GM19372 (cell line): ENCODE data around the gene EXOC7.

Experiments used
- ATAC-seq: cut with Tn5 transposase; IDR thresholded peaks from one replicate; pipeline ENCODE4 v1.9.1; 2021; ENCODE audit warnings: mild to moderate bottlenecking, low read depth, moderate library complexity; ENCODE audit not compliant: unreplicated experiment

Gene EXOC7

DNA sequence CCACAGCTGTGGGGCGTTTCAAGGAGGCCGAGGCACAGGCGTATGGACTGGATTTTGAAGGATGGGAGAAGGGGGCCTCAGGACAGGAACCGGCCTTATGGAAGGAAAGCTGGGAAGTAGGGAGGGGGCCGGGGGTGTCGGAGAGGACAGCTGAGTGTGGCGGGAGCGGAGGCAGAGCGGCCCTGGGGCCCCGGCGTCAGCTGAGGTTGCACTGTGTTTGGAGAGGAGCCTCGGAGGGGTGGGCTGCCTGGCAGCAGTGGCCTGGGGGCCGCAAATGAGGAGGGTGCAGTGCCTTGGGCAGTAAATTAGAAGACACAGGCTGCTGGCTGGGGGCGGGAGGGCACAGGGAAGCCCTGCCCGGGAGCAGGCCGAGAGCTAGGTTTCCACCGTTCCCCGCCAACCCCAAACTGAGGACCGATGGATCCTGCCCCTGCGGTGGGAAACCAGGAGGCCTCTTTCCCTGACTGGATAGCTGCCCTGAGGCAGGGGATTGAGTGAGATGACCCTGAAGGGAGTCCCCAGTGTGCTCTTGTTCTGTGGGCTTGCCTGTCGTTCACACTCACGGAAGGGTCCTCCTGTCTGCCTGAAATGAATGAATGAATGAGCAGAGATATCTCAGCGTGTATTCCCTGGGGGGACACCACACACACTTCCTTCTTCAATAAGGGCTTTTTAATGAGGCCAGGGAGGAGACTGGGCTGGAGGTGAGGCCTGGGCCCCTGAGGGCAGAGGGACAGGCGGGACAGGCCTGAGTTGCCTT, 19.0 kb upstream of the EXOC7 start:
- ATAC-seq, result no peak

DNA sequence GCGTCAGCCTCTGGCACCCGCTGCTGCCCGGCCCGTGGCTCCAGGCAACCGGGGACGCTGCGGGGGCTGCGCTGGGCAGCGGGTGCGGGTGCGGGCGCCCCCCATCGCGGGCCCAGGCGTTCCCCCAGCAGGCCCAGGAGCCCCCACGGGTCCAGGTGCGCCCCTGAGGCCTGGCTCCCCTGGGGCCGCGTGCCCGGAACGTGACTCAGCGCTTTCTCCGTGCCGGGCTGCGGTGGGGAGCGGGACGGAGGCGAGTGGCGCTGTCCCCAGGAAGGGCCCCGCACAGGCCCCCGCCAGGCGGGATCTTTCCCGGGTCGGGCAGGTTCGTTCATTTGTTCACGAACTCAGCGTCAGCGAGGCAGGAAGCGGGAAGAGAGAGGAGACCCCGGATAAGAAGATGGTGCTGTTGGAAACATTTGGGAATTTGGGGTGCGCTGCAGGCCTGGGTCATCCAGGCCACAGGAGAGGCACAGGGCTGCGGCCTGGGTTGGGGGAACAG, 18.4 kb upstream of the EXOC7 start:
- no peak for ATAC-seq

DNA sequence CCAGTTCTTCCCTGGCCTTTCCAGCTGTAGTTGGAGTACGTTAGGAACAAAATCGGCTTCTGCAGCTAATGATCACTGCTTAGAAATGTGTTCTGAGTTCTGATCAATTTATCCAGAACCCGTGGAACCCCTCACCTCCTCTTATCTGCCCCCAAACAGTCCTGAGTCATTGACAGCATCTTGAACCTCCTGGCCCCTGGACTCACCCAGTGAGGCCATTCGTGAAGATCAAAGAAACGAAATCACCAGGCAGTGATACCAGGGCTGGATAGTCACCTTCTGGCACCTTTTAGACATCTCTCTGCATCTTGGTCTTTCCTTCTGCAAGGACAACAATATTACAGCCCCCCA, 17.0 kb upstream of the EXOC7 start:
- ATAC-seq, result no peak

DNA sequence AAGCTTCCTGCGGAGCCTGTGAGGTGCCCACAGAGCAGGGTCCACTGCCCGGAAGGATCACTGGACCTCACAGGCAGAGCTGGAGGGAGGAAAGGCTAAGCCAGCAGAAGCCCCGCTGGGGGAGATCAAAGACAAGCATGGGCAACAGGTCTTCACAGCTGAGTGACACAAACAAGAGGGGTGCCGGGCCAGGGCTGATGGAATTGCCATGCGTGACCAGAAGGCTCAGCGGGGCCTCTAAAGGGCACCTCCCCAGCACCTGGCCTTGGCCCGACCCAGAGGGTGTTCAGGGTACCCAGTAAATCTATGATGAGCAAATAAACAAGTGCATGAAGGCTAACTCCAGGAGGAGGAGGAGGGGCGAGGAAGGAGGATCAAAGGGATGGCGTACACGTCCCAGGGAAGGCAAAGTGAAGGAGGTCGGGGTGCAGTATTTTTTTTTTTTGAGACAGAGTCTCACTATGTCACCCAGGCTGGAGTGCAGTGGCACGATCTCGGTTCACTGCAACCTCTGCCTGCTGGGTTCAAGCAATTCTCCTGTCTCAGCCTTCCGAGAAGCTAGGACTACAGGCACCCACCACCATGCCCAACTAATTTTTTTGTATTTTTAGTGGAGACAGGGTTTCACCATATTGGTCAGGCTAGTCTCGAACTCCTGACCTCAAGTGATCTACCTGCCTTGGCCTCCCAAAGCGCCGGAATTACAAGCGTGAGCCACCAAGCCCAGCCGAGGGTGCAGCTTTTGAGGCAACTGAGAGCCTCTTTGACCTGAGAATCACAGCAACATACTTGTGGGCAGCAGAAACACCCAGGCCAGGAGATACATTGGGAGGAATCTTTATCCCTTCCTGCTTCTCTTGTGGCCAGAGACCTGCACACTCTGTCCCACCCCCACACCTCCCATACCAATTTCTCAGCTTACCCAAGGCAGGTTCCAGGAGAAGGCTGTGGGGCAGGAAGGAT, 16.1 kb upstream of the EXOC7 start:
- ATAC-seq, result no peak

DNA sequence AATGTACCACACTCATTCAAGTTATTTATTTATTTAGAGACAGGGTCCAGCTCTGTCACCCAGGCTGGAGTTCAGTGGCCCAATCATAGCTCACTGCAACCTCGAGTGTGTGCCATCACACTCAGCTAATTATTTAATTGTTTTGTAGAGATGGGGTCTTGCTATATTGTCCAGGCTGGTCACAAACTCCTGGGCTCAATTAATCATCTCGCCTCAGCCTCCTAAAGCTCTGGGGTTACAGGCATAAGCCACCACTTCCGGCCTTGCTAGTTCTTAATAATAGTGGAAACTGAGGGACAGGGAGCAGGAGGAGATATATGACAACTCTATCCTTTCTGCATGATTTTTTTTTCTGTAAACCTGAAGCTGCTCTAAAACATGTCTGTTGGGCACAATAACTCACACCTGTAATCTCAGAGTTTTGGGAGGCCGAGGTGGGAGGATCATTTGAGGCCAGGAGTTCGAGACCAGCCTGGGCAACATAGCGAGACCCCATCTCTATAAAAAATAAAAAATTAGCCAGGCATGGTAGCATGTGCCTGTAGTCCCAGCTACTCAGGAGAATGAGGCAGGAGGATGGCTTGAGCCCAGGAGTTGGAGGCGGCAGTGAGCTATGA, 11.7 kb upstream of the EXOC7 start:
- ATAC-seq, result no peak

DNA sequence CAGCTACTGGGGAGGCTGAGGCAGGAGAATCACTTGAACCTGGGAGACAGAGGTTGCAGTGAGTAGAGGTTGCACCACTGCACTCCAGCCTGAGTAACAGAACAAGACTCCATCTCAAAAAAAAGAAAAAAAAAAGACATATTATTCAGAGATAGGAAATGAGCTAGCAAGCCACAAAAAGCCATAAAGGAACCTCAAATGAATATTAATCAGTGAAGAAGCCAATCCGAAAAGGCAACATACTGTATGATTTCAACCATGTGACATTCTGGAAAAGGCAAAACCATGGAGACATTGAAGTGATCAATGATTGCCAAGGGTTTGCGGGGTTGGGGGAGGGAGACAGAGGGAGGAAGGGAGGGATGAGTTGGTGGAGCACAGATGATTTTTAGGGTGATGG, 8.4 kb upstream of the EXOC7 start:
- ATAC-seq, result no peak

DNA sequence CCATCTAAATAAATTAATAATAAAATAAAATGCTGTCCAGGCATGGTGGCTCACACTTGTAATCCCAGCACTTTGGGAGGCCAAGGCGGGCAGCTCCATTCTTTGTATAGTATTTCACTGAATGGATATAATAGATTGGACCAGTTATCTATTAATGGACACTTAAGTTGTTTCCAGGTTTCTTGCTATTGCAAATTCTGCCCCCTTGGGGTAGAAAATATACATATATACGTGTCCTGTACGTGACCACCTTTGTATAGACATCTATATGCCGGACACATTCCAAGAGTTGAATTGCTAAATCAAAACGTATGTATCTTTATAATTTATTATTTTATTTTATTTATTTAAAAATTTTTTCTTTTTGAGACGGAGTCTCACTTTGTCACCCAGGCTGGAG, 3.9 kb upstream of the EXOC7 start:
- no peak for ATAC-seq

DNA sequence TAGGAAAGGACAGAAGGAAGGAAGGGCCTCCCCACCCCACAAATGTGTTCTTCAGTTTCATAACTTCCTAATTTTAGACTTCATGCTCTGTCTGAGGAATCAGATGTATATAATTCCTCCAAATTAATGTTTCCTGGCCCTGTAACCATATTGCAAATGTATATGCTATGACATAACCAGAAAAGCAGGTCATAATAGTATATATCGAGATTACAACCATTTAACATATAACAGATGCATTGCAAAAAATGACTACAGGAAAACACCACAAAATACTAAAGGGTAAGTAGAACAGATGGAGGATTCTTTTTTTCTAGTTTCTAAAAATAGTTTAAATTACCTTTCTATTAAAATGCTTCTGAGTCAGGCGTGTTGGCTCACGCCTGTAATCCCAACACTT, 3.1 kb upstream of the EXOC7 start:
- no peak for ATAC-seq

DNA sequence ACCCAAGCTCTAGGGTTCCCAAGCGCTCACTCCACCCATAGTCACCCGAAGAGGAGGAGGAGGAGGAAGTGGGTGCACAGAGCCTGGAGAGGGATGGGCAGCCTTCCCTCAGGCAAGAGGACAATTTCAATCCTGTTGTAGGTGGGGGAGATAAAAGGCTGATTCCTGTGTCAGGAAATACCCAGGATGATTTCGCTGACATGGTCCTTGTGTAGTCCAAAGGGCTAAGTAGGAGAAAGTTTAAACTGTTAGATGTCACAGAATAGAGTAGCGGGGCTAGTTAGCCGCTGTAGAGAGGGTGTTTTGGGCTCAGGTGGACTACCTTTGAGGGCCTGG, 1.3 kb upstream of the EXOC7 start:
- no peak for ATAC-seq

DNA sequence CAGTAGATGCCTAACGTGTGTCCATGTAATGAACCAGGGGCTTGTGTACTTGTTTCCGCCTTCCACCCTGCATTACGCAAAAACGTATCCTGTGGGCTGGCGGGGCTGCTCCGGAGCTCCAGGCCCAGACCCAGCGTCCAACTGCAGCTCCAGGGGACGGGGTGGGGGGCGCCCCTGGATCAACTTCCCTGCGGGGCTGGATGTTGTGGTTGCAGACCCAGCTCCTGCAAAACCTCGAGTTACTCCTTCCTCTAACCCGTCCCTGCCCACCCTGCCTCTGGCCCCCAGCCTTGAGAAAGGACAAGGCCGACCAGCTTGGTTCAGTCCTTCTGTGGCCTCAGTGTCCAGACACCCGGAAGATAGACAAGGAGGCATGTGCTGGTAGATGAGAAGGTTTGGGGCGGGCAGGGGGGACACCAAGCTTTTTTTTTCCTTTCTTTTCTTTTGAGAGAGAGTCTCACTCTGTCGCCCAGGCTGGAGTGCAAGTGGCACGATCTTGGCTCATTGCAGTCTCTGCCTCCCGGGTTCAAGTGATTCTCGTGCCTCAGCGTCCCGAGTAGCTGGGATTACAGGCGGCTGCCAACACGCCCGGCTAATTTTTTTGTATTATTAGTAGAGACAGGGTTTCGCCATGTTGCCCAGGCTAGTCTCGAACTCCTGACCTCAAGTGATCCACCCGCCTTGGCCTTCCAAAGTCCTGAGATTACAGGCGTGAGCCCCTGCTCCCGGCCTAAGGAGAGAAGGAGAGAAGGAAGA, 731 bp upstream of the EXOC7 start:
- no peak for ATAC-seq

DNA sequence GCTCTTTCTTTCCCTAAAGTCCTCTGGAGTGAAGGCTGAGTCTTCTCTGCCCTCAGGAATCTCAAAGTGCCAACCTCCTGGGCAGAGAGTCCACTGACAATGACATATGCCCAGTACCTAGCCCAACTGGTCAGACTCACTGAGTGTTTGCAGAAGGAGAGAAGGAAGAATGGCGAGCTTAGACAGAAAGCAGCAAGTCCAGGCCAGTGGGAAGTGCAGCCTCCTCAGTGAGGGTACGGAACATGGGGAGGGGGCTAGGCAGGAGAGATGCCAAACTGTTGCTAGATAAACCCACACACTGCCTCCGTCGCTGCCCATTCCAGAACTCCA, 678 bp downstream of the EXOC7 start:
- ATAC-seq, result no peak

DNA sequence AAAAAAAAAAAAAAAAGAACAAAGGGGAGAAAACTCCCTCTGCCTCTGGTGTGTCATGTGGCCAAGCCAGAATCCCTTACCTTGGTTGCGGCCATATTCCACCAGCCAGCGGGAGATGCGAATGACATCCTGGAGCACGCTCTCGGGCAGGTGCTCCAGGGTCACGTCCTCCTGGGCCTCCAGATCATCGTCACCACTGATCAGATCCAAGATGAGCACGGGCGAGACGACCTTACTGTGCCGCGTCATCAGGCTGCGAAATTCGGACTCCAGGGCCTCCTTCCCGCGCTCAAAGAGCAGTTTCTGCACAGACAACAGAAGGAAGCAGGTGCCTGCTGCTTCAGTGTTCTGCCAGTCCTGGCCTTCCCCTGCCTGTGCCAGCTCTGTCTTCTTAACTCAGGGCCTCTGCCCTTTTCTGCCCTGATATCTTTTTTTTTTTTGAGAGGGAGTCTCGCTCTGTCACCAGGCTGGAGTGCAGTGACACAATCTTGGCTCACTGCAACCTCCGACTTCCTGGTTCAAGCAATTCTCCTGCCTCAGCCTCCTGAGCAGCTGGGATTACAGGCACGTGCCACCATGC, 5.8 kb downstream of the EXOC7 start:
- ATAC-seq, result no peak

DNA sequence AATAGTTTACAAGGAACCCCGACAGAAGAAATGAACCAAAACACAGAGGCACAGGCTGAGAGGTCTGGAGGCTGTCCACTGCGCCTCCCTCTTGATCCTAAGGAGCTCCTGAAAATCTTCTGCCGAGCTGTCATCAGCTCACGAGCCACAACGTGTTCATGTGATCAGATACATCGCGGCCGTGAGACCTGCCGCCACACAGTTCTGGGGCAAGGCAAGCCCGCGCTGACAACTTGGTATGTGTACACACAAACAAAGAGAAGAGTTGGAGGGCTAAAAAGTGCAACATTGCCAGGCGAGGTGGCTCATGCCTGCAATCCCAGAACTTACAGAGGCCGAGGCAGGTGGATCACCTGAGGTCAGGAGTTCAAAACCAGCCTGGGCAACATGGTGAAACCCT, 7.6 kb downstream of the EXOC7 start:
- no peak for ATAC-seq

DNA sequence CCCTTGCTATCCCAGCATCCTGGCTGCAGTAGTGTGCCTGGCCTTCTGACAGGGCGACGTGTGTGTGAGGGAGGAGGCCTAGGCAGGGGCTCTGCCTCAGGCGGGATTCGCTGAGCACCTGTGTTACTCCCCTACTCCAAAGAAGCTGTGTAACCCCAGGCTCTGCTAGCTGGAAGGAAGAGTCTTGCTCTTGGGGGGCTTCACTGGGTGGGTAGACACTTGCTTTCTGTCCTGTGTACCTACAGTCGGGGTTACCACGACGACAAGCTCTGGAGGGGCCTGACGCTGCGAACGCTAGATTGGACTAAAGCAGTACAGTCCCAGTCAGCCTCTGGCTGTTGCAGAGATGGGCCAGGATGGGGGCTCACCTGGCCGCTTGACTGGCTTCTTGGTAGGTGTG, 9.5 kb downstream of the EXOC7 start:
- no peak for ATAC-seq

DNA sequence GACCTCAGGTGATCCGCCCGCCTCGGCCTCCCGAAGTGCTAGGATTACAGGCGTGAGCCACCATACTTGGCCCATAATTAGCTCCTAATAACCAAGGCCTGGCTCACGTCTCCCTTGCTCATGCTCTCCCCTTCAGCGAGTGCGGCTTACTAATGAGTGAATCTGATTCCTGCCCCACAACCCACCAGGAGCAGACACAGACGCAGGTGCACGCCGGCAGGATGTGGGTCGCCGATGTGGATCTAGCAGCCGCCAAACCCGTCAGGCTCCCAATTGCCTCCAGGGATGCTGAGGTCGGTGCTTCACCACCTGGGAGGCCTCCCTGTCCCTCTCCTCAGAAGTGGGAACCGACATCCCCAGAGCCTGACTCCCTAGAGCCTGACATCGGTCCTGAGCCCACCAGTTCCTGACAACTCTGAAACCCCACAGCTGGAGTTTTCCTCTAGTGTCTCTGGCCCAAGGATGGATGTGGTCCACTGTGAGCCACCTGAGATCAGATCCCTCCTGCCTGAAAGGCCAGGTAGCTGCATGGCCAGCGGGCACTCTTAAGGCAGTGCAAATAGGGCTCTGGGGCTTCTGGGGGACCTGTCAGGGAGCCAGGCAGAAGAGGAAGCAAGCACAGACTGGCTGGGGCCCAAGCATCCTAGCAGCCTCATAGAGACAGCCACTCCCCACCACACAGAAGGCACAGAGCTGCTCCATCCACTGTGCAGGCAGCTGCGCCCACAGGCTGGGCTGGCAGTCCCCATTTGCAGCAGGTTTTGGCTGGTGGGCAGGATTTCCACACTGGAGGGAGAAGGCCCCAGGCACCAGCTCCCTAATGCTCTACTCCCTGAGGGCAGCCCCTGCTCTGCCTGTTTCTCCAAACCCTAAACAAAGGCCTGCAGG, 10.8 kb downstream of the EXOC7 start:
- no peak for ATAC-seq

DNA sequence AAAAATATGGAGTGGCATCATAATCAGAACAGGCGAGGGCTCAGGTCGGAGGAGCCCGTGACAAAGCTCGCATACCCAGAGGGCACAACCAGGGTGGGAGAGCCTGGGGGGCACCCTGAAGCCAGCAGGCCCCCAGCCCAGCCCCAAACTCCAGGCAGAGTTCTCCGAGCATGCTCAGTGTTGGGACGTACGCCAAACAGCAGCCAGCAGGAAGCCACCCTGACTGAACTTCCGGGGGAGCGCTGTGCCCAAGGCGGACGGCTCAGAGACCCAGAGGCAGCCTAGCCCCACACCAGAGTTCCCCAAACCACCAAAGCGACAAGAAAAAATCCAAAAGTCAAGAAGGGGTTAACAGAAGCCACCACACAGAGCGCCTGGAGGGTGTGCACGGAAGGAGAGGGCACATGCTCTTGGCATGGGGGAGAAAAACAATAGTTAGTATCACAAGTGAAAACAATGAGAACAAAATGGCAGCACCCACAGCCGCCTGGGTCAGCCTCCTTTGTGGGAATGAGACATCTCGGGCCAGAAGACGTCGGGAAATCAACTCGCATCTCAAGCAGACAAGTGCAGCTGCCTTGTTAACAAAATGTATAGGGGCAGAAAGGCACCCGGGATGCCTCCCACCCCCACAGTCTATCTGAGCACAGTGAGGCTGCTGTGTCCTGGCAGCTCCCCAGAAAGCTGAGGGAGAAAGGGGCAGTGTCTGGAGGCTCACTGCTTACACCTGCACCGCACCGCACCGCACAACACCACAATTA, 11.9 kb downstream of the EXOC7 start:
- no peak for ATAC-seq

DNA sequence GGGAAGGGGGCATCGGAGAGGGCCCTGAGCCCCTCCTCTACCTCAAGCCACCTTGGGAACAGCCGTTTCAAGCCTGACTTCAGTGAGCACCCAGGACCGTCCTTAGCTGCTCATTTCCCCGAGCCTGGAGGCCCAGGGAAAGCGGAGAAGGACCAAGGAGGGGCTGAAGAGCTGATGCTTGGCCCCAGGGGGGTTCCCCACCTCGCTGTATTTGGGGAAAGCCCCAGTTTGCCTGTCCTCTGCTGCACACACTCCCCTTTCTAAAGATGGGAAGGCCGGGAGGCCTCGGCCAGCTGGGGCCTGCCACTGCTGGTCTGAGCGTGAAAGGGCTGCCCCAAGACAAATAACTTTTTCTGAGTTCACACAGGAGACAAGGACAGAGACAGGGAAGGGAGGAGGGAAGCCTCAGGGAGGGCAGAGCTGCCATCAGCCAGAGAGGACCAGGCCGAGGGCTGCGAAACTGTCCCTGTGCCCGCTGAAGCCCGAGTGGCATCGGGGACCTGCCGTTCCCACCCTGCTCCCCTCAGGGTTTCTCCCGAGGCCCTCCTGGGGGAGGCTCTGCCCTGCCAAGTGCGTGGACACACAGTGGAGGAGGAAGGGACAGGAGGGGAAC, 13.0 kb downstream of the EXOC7 start:
- ATAC-seq, result no peak
